Ishikawa (cell line): ENCODE data around the gene PRR18.

Experiments used
- CEBPB ChIP-seq: IDR thresholded peaks from 2 replicates; pipeline ENCODE4 v1.6.1; 2012
- CREB1 ChIP-seq: IDR thresholded peaks from 2 replicates; pipeline ENCODE4 v1.6.1; 2012; ENCODE audit warnings: low read depth
- EGR1 ChIP-seq: IDR thresholded peaks from 2 replicates; pipeline ENCODE4 v1.6.1; 2012
- EP300 ChIP-seq: IDR thresholded peaks from 2 replicates; pipeline ENCODE4 v1.6.1; 2012; ENCODE audit warnings: borderline replicate concordance
- FOXM1 ChIP-seq: IDR thresholded peaks from 2 replicates; pipeline ENCODE4 v1.6.1; 2012; ENCODE audit warnings: low read depth, borderline replicate concordance
- MAX ChIP-seq: IDR thresholded peaks from 2 replicates; pipeline ENCODE4 v1.6.1; 2012
- NFIC ChIP-seq: IDR thresholded peaks from 2 replicates; pipeline ENCODE4 v1.6.1; 2012
- RAD21 ChIP-seq: IDR thresholded peaks from 2 replicates; pipeline ENCODE4 v1.6.1; 2012; ENCODE audit warnings: low read depth
- REST ChIP-seq: IDR thresholded peaks from 2 replicates; pipeline ENCODE4 v1.6.1; 2012; ENCODE audit warnings: low read depth, mild to moderate bottlenecking
- TAF1 ChIP-seq: IDR thresholded peaks from 2 replicates; pipeline ENCODE4 v1.6.1; 2012; ENCODE audit warnings: low read depth, mild to moderate bottlenecking
- TCF12 ChIP-seq: IDR thresholded peaks from 2 replicates; pipeline ENCODE4 v1.6.1; 2012; ENCODE audit warnings: low read depth
- TEAD4 ChIP-seq: IDR thresholded peaks from 2 replicates; pipeline ENCODE4 v1.6.1; 2012
- USF1 ChIP-seq: IDR thresholded peaks from 2 replicates; pipeline ENCODE4 v1.6.1; 2012
- YY1 ChIP-seq: IDR thresholded peaks from 2 replicates; pipeline ENCODE4 v1.6.1; 2012; ENCODE audit warnings: low read depth
- ZBTB7A ChIP-seq: IDR thresholded peaks from 2 replicates; pipeline ENCODE4 v1.6.1; 2012; ENCODE audit warnings: low read depth

PRR18 gene

GRCh38 chr6:166342349-166343149, 34.4 kb upstream of the PRR18 start, which contains the start of gene SFT2D1:
Gene SFT2D1 (minus strand): TSS chr6:166342545. CDS start chr6:166342481, 64 bp downstream.
- TF ChIP-seq TAF1 (peak; percentile 84), ZBTB7A (peak; percentile 89), FOXM1 (no peak), CEBPB (no peak), RAD21 (no peak), TCF12 (peak; percentile 28; the same call in 1 of the 2 replicates), TEAD4 (peak; percentile 12; the same call in 1 of the 2 replicates), USF1 (no peak), MAX (0 out of 2 replicates have a peak, but pooled peaks have one; percentile 63), YY1 (peak; percentile 63), CREB1 (peak; percentile 33; the same call in 1 of the 2 replicates), REST (no peak), NFIC (no peak; the same call in 1 of the 2 replicates), EP300 (no peak), EGR1 (peak; percentile 42; the same call in 1 of the 2 replicates)

GRCh38 chr6:166341977-166342348, 33.8 kb upstream of the PRR18 start:
- TF ChIP-seq TCF12, result no peak
- no peak for TF ChIP-seq CREB1
- TF ChIP-seq EGR1, result no peak
- no peak for TF ChIP-seq CEBPB
- no peak for TF ChIP-seq TEAD4
- TF ChIP-seq REST, result no peak
- TF ChIP-seq NFIC, result no peak
- no peak for TF ChIP-seq RAD21
- no peak for TF ChIP-seq USF1
- no peak for TF ChIP-seq MAX
- no peak for TF ChIP-seq ZBTB7A
- TF ChIP-seq YY1, result no peak
- no peak for TF ChIP-seq TAF1
- no peak for TF ChIP-seq FOXM1
- TF ChIP-seq EP300, result no peak

- TF ChIP-seq YY1 (no peak), TCF12 (no peak), REST (no peak), ZBTB7A (no peak), CREB1 (no peak)
These were observed 33.3 kb upstream of the PRR18 start for GRCh38 chr6:166341464-166341863.

GRCh38 chr6:166338854-166339253, 30.7 kb upstream of the PRR18 start:
- TF ChIP-seq RAD21, result no peak
